Measurements from ENCODE around the gene DLEC1. TPM values are rescaled to one million over a fixed set of nuclear protein-coding genes. Genes with fewer than 3 reads are reported as not detected.
"Not testable (repeated sequence)": the region's sequence is repeated elsewhere in the genome, so short reads cannot be mapped to it uniquely, and the experiment has no call there.

Gene DLEC1
- total RNA-seq, 1 experiment from 2014 or later = not detected

- DNase-seq (ENCODE audit: low spot score) = no peak
Observed at GRCh38 chr3:38154625-38155255, 115.7 kb downstream of the DLEC1 start.

- DNase-seq (ENCODE audit: low spot score) = no peak
Observed at GRCh38 chr3:38155825-38156224, 116.8 kb downstream of the DLEC1 start.

GRCh38 chr3:38157117-38157516 is 118.1 kb downstream of the DLEC1 start:
- DNase-seq (ENCODE audit: low spot score) = no peak

- DNase-seq (ENCODE audit: low spot score) = peak; percentile 54
Observed at GRCh38 chr3:38157595-38157994, 118.6 kb downstream of the DLEC1 start.

GRCh38 chr3:38158472-38158871 is 119.5 kb downstream of the DLEC1 start:
- DNase-seq (ENCODE audit: low spot score) = no peak

- DNase-seq (ENCODE audit: low spot score) = not testable (repeated sequence)
Observed at GRCh38 chr3:38160704-38161103, 121.7 kb downstream of the DLEC1 start.

GRCh38 chr3:38163117-38163840 is 124.3 kb downstream of the DLEC1 start:
- DNase-seq (ENCODE audit: low spot score) = no peak

GRCh38 chr3:38163841-38164642 is 125.0 kb downstream of the DLEC1 start:
- no peak for DNase-seq (ENCODE audit: low spot score)

GRCh38 chr3:38164643-38164951 is 125.6 kb downstream of the DLEC1 start:
- DNase-seq (ENCODE audit: low spot score) = no peak

GRCh38 chr3:38164952-38165721 is 126.1 kb downstream of the DLEC1 start, which contains the start of gene OXSR1:
TSS of gene OXSR1 (plus strand) at chr3:38165537. CDS start at chr3:38165877, 340 bp downstream.
- DNase-seq (ENCODE audit: low spot score) = peak; percentile 100

GRCh38 chr3:38165722-38166387 is 126.8 kb downstream of the DLEC1 start:
- DNase-seq (ENCODE audit: low spot score) = no peak

GRCh38 chr3:38167591-38167990 is 128.6 kb downstream of the DLEC1 start:
- DNase-seq (ENCODE audit: low spot score) = no peak

- peak; percentile 56 for DNase-seq (ENCODE audit: low spot score)
Observed at GRCh38 chr3:38168151-38169026, 129.4 kb downstream of the DLEC1 start.

- DNase-seq (ENCODE audit: low spot score) = no peak
Observed at GRCh38 chr3:38169027-38169317, 130.0 kb downstream of the DLEC1 start.

GRCh38 chr3:38170722-38171121 is 131.7 kb downstream of the DLEC1 start:
- DNase-seq (ENCODE audit: low spot score) = no peak

- no peak for DNase-seq (ENCODE audit: low spot score)
Observed at GRCh38 chr3:38171622-38172021, 132.6 kb downstream of the DLEC1 start.
